ENCODE measurements around the gene HFE. TPM values are rescaled to one million over a fixed set of nuclear protein-coding genes. Genes with fewer than 3 reads are reported as not detected.

HFE gene
- total RNA-seq, 3 donors from 2014 or later (not counting 1 experiment from before 2014, with no cell fraction given) = 1.5 to 2.3 (median 1.8) TPM

DNA sequence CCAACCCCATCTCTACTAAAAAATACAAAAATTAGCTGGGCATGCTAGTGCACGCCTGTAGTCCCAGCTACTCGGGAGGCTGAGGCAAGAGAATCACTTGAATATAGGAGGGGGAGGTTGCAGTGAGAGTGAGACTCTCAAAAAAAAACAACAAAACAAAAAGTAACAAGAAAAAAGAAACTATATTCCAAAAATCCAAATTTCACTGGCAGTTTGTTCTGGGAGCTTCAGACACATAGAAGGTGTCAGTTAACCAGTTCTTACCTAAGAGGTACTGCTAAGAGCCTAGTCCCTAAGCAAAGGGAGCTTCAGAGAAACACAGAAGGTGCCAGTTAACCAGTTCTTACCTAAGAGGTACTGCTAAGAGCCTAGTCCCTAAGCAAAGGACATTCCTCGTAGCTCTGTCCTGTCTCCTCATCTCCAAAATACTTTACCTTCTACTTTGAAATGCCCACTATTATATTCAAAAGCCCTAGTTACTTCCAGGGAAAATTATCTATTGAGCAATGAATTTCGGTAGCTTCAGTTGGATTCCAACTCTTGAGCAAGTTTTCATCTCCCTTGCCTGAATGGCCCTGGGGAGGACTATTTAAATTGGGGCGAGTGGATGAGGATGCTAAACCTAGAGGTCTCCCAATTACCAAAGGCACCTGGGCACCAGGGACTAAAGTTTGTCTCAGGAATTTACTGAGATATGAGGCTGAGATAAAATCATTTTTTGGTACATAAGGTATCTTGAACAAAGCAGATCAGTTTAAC lies 41.0 kb downstream of the HFE start:
- Histone ChIP-seq H3K36me3 (ENCODE audit: control insufficient read depth, insufficient read depth, low read length) (peaks cover 12% of the 10 kb centered on the region), H3K27me3 (ENCODE audit: control insufficient read depth, insufficient read depth, low read length) (no peaks in the 10 kb centered on the region), H3K4me1 (ENCODE audit: control insufficient read depth, insufficient read depth, low read length) (peaks cover 19% of the 10 kb centered on the region), H3K4me3 (ENCODE audit: low read length) (no peak overlapping the region), H3K27ac (ENCODE audit: low read length) (no peak overlapping the region), H3K9me3 (ENCODE audit: control insufficient read depth, insufficient read depth, low read length) (no peaks in the 10 kb centered on the region)
- peaks cover 38 to 65% of the 10 kb centered on the region in 2 donors for H3K4me1 Mint-ChIP-seq
- H3K36me3 Mint-ChIP-seq = peaks cover 7% of the 10 kb centered on the region
- 66% methylated on average over 3 of the region's 5 CpGs for WGBS (ENCODE audit: insufficient coverage)
- H3K27ac Mint-ChIP-seq = peak overlapping the region; percentile 98 to 100
- no peaks in the 10 kb centered on the region for H3K27me3 Mint-ChIP-seq (ENCODE audit: low read depth in 2 of 2)
- H3K4me3 Mint-ChIP-seq = peak overlapping the region; percentile 17
- no peak for ATAC-seq
- TF ChIP-seq, protein P1, sequence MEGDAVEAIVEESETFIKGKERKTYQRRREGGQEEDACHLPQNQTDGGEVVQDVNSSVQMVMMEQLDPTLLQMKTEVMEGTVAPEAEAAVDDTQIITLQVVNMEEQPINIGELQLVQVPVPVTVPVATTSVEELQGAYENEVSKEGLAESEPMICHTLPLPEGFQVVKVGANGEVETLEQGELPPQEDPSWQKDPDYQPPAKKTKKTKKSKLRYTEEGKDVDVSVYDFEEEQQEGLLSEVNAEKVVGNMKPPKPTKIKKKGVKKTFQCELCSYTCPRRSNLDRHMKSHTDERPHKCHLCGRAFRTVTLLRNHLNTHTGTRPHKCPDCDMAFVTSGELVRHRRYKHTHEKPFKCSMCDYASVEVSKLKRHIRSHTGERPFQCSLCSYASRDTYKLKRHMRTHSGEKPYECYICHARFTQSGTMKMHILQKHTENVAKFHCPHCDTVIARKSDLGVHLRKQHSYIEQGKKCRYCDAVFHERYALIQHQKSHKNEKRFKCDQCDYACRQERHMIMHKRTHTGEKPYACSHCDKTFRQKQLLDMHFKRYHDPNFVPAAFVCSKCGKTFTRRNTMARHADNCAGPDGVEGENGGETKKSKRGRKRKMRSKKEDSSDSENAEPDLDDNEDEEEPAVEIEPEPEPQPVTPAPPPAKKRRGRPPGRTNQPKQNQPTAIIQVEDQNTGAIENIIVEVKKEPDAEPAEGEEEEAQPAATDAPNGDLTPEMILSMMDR (IDR thresholded peaks at IDR 0.05) = no peak
- no peaks in the 10 kb centered on the region for H3K9me3 Mint-ChIP-seq
- intact Hi-C loops (cut with micrococcal nuclease) = no loop called here
- no peak for DNase-seq

GRCh38 chr6:26129656-26130055 lies 42.4 kb downstream of the HFE start:
- Histone ChIP-seq H3K9me3 (ENCODE audit: control insufficient read depth, insufficient read depth, low read length) (no peaks in the 10 kb centered on the region), H3K27ac (ENCODE audit: low read length) (no peak overlapping the region), H3K36me3 (ENCODE audit: control insufficient read depth, insufficient read depth, low read length) (peaks cover 12% of the 10 kb centered on the region), H3K27me3 (ENCODE audit: control insufficient read depth, insufficient read depth, low read length) (no peaks in the 10 kb centered on the region), H3K4me3 (ENCODE audit: low read length) (no peak overlapping the region), H3K4me1 (ENCODE audit: control insufficient read depth, insufficient read depth, low read length) (peaks cover 17% of the 10 kb centered on the region)
- intact Hi-C loops (cut with micrococcal nuclease) = no loop called here
- H3K9me3 Mint-ChIP-seq = no peaks in the 10 kb centered on the region
- ATAC-seq (no peak), DNase-seq (peak in 1 of 2 donors; percentile 30)
- H3K27ac Mint-ChIP-seq = no peak overlapping the region
- WGBS (ENCODE audit: insufficient coverage) = 0% methylated on average over 1 of the region's 1 CpG
- no peaks in the 10 kb centered on the region for H3K27me3 Mint-ChIP-seq (ENCODE audit: low read depth in 2 of 2)
- peaks cover 26 to 63% of the 10 kb centered on the region in 2 donors for H3K4me1 Mint-ChIP-seq
- no peak overlapping the region for H3K4me3 Mint-ChIP-seq
- peaks cover 6% of the 10 kb centered on the region for H3K36me3 Mint-ChIP-seq
- TF ChIP-seq, protein P1 (IDR thresholded peaks at IDR 0.05) = no peak

- H3K4me3 ChIP-seq (ENCODE audit: low read length) = no peak overlapping the region
- no peaks in the 10 kb centered on the region for H3K36me3 Mint-ChIP-seq
- intact Hi-C loops (cut with micrococcal nuclease) = no loop called here
- 98% methylated on average over 6 of the region's 6 CpGs for WGBS (ENCODE audit: insufficient coverage)
- H3K27ac Mint-ChIP-seq = no peak overlapping the region
- no peak overlapping the region for H3K27ac ChIP-seq (ENCODE audit: low read length)
- H3K36me3 ChIP-seq (ENCODE audit: control insufficient read depth, insufficient read depth, low read length) = peaks cover 12% of the 10 kb centered on the region
- no peak overlapping the region for H3K4me3 Mint-ChIP-seq
- TF ChIP-seq, protein P1 (IDR thresholded peaks at IDR 0.05) = no peak
- no peaks in the 10 kb centered on the region for H3K27me3 ChIP-seq (ENCODE audit: control insufficient read depth, insufficient read depth, low read length)
- peaks cover 22 to 63% of the 10 kb centered on the region in 2 donors for H3K4me1 Mint-ChIP-seq
- no peaks in the 10 kb centered on the region for H3K27me3 Mint-ChIP-seq (ENCODE audit: low read depth in 2 of 2)
- DNase-seq (no peak), ATAC-seq (no peak)
- peaks cover 17% of the 10 kb centered on the region for H3K4me1 ChIP-seq (ENCODE audit: control insufficient read depth, insufficient read depth, low read length)
- no peaks in the 10 kb centered on the region for H3K9me3 ChIP-seq (ENCODE audit: control insufficient read depth, insufficient read depth, low read length)
- no peaks in the 10 kb centered on the region for H3K9me3 Mint-ChIP-seq
Measured at GRCh38 chr6:26130581-26131249, 43.5 kb downstream of the HFE start.

Data from natural killer cell (primary cell).